ENCODE data around the gene GAPVD1.
"Not testable (repeated sequence)": the region's sequence is repeated elsewhere in the genome, so short reads cannot be mapped to it uniquely, and the experiment has no call there.

GAPVD1 gene

DNA sequence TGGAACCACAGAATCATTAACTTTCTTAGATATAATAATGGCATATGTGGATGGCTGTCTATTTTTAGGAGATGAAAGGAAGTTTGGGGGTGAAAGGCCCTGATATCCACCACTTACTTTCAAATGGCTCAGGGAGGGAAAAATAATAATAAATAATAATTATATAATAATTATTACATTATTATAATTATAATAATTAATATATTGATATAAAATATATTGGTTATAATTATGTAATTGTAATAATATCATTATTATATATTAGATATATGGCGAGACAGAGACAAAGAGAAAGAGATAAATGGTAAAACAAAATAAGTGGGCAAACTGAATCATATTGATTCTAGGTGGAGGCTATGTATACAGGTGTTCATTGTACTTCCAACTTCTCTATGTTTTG lies 136.6 kb downstream of the GAPVD1 start:
- H3K27me3 ChIP-seq (ENCODE audit: insufficient read depth, low read length) = no peaks in the 10 kb centered on the region
- no peak overlapping the region for H3K18ac ChIP-seq (ENCODE audit: low read length)
- no peak overlapping the region for H2BK5ac ChIP-seq (ENCODE audit: low read depth, low read length, poor library complexity)
- no peak overlapping the region for H4K8ac ChIP-seq (ENCODE audit: low read depth, low read length)
- H4K91ac ChIP-seq (ENCODE audit: low read depth, low read length) = no peak overlapping the region
- no peak overlapping the region for H2AK5ac ChIP-seq (ENCODE audit: low read length)
- H3K14ac ChIP-seq (ENCODE audit: low read length) = no peak overlapping the region
- no peak overlapping the region for H3K4me2 ChIP-seq (ENCODE audit: low read length)
- no peak overlapping the region for H3K9ac ChIP-seq (ENCODE audit: low read length)
- no peak overlapping the region for H3K23ac ChIP-seq (ENCODE audit: low read length)
- H2BK120ac ChIP-seq (ENCODE audit: insufficient read depth, low read length, poor library complexity) = no peak overlapping the region
- no peak for DNase-seq
- H3K4me1 ChIP-seq (ENCODE audit: control insufficient read depth in 1 of 2, insufficient read depth in 2 of 2, low read length in 2 of 2) = no peaks in the 10 kb centered on the region
- no peaks in the 10 kb centered on the region for H3K79me1 ChIP-seq (ENCODE audit: low read length)
- H3K4me3 ChIP-seq (ENCODE audit: low read depth, low read length) = no peak overlapping the region
- H4K12ac ChIP-seq (ENCODE audit: low read depth, low read length) = no peak overlapping the region
- H3K79me2 ChIP-seq (ENCODE audit: control insufficient read depth, insufficient read depth, low read length, poor library complexity) = no peaks in the 10 kb centered on the region
- no peak overlapping the region for H3K4ac ChIP-seq (ENCODE audit: low read depth, low read length)
- no peak overlapping the region for H2BK12ac ChIP-seq (ENCODE audit: low read length)
- no CpG with 5 or more reads among the region's 1 CpG for WGBS (ENCODE audit: extremely low coverage, insufficient coverage, insufficient read length)
- no peaks in the 10 kb centered on the region for H3K9me3 ChIP-seq (ENCODE audit: insufficient read depth, low read depth, low read length)
- H2AFZ ChIP-seq (ENCODE audit: insufficient read depth, low read length, poor library complexity) = no peak overlapping the region
- no peak overlapping the region for H3K27ac ChIP-seq (ENCODE audit: low read depth, low read length)
- no peaks in the 10 kb centered on the region for H3K36me3 ChIP-seq (ENCODE audit: control insufficient read depth in 1 of 2, insufficient read depth in 2 of 2, low read length in 2 of 2)

DNA sequence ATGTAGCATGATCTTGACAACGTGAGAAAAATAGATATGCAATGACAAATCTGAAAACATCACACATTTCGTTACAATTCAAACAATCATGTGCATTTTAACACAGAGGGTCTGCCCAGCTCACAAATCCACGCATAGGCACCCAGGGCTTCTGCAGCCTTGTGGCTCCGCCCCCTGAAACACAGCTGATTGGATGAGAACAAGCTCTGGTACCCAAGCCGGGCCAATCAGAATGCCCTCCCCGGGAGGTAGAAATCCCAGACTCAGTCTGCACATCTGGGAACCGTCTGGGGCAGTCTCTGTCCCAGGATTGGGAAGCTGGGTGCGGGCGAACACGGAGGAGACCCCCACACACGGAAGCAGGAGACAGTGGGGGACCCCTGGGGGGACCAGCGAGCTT lies 137.5 kb downstream of the GAPVD1 start:
- H4K12ac ChIP-seq (ENCODE audit: low read depth, low read length) = no peak overlapping the region
- no peak overlapping the region for H4K8ac ChIP-seq (ENCODE audit: low read depth, low read length)
- H4K91ac ChIP-seq (ENCODE audit: low read depth, low read length) = no peak overlapping the region
- no peak overlapping the region for H3K4me2 ChIP-seq (ENCODE audit: low read length)
- H3K79me1 ChIP-seq (ENCODE audit: low read length) = no peaks in the 10 kb centered on the region
- no peak overlapping the region for H2BK5ac ChIP-seq (ENCODE audit: low read depth, low read length, poor library complexity)
- no peak for DNase-seq
- H3K23ac ChIP-seq (ENCODE audit: low read length) = no peak overlapping the region
- H3K9ac ChIP-seq (ENCODE audit: low read length) = no peak overlapping the region
- WGBS (ENCODE audit: extremely low coverage, insufficient coverage, insufficient read length) = no CpG with 5 or more reads among the region's 12 CpGs
- H3K4ac ChIP-seq (ENCODE audit: low read depth, low read length) = no peak overlapping the region
- H2BK120ac ChIP-seq (ENCODE audit: insufficient read depth, low read length, poor library complexity) = no peak overlapping the region
- H3K79me2 ChIP-seq (ENCODE audit: control insufficient read depth, insufficient read depth, low read length, poor library complexity) = no peaks in the 10 kb centered on the region
- no peak overlapping the region for H3K27ac ChIP-seq (ENCODE audit: low read depth, low read length)
- no peak overlapping the region for H2AFZ ChIP-seq (ENCODE audit: insufficient read depth, low read length, poor library complexity)
- H3K4me1 ChIP-seq (ENCODE audit: control insufficient read depth in 1 of 2, insufficient read depth in 2 of 2, low read length in 2 of 2) = no peaks in the 10 kb centered on the region
- H3K9me3 ChIP-seq (ENCODE audit: insufficient read depth, low read depth, low read length) = no peaks in the 10 kb centered on the region
- H3K18ac ChIP-seq (ENCODE audit: low read length) = no peak overlapping the region
- no peaks in the 10 kb centered on the region for H3K27me3 ChIP-seq (ENCODE audit: insufficient read depth, low read length)
- no peak overlapping the region for H3K14ac ChIP-seq (ENCODE audit: low read length)
- H2BK12ac ChIP-seq (ENCODE audit: low read length) = no peak overlapping the region
- no peak overlapping the region for H2AK5ac ChIP-seq (ENCODE audit: low read length)
- no peak overlapping the region for H3K4me3 ChIP-seq (ENCODE audit: low read depth, low read length)
- H3K36me3 ChIP-seq (ENCODE audit: control insufficient read depth in 1 of 2, insufficient read depth in 2 of 2, low read length in 2 of 2) = no peaks in the 10 kb centered on the region

DNA sequence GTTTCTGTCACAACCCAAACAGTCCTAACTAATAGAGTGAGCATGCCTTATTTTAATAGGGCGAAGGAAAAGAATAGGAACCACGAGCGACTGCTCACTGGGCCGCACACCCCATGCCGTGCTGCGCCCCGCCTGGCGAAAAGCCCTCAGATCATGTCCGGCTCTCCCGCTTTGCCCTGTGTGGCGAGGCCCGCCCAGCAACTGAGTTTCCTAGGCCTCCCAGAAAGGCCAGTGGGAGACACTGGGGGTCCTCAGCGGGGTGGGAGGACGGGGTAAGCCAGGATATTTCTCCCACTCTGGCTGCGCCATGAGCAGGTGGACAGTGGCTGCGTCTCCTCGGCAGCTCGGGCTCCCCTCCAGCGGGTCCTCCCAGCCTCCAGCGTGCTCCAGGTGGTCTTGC lies 138.0 kb downstream of the GAPVD1 start:
- no peaks in the 10 kb centered on the region for H3K9me3 ChIP-seq (ENCODE audit: insufficient read depth, low read depth, low read length)
- no peak overlapping the region for H3K18ac ChIP-seq (ENCODE audit: low read length)
- H3K4ac ChIP-seq (ENCODE audit: low read depth, low read length) = no peak overlapping the region
- no CpG with 5 or more reads among the region's 20 CpGs for WGBS (ENCODE audit: extremely low coverage, insufficient coverage, insufficient read length)
- no peaks in the 10 kb centered on the region for H3K4me1 ChIP-seq (ENCODE audit: control insufficient read depth in 1 of 2, insufficient read depth in 2 of 2, low read length in 2 of 2)
- H3K23ac ChIP-seq (ENCODE audit: low read length) = no peak overlapping the region
- no peak overlapping the region for H2BK120ac ChIP-seq (ENCODE audit: insufficient read depth, low read length, poor library complexity)
- H3K79me1 ChIP-seq (ENCODE audit: low read length) = no peaks in the 10 kb centered on the region
- H3K14ac ChIP-seq (ENCODE audit: low read length) = no peak overlapping the region
- no peak overlapping the region for H2BK12ac ChIP-seq (ENCODE audit: low read length)
- H4K12ac ChIP-seq (ENCODE audit: low read depth, low read length) = no peak overlapping the region
- no peak overlapping the region for H2BK5ac ChIP-seq (ENCODE audit: low read depth, low read length, poor library complexity)
- DNase-seq = no peak
- H2AK5ac ChIP-seq (ENCODE audit: low read length) = no peak overlapping the region
- no peak overlapping the region for H3K4me3 ChIP-seq (ENCODE audit: low read depth, low read length)
- H3K9ac ChIP-seq (ENCODE audit: low read length) = no peak overlapping the region
- no peaks in the 10 kb centered on the region for H3K36me3 ChIP-seq (ENCODE audit: control insufficient read depth in 1 of 2, insufficient read depth in 2 of 2, low read length in 2 of 2)
- H3K79me2 ChIP-seq (ENCODE audit: control insufficient read depth, insufficient read depth, low read length, poor library complexity) = no peaks in the 10 kb centered on the region
- H3K27ac ChIP-seq (ENCODE audit: low read depth, low read length) = no peak overlapping the region
- no peak overlapping the region for H3K4me2 ChIP-seq (ENCODE audit: low read length)
- no peaks in the 10 kb centered on the region for H3K27me3 ChIP-seq (ENCODE audit: insufficient read depth, low read length)
- no peak overlapping the region for H4K91ac ChIP-seq (ENCODE audit: low read depth, low read length)
- no peak overlapping the region for H4K8ac ChIP-seq (ENCODE audit: low read depth, low read length)
- no peak overlapping the region for H2AFZ ChIP-seq (ENCODE audit: insufficient read depth, low read length, poor library complexity)

DNA sequence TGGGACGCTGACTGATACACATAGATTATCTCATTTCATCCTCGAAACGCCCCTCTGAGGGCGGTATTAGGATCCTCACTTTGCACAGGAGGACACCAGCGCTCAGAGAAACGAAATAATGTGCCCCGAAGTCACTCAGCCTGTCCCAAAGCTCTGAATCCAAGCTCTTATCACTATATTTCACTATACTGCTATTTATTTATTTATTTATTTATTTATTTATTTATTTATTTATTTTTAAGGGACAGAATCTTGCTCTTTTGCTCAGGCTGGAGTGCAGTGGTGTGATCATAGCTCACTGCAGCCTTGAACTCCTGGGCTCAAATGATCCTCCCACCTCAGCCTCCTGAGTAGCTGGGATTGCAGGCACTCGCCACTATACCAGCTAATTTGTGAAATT lies 138.6 kb downstream of the GAPVD1 start:
- H4K8ac ChIP-seq (ENCODE audit: low read depth, low read length); H3K79me2 ChIP-seq (ENCODE audit: control insufficient read depth, insufficient read depth, low read length, poor library complexity); H3K23ac ChIP-seq (ENCODE audit: low read length); DNase-seq; H3K36me3 ChIP-seq (ENCODE audit: control insufficient read depth in 1 of 2, insufficient read depth in 2 of 2, low read length in 2 of 2); H2AFZ ChIP-seq (ENCODE audit: insufficient read depth, low read length, poor library complexity); H4K91ac ChIP-seq (ENCODE audit: low read depth, low read length); H3K79me1 ChIP-seq (ENCODE audit: low read length); H2AK5ac ChIP-seq (ENCODE audit: low read length); H3K27me3 ChIP-seq (ENCODE audit: insufficient read depth, low read length); H3K4me1 ChIP-seq (ENCODE audit: control insufficient read depth in 1 of 2, insufficient read depth in 2 of 2, low read length in 2 of 2); H3K27ac ChIP-seq (ENCODE audit: low read depth, low read length); H4K12ac ChIP-seq (ENCODE audit: low read depth, low read length); H3K9ac ChIP-seq (ENCODE audit: low read length); H2BK120ac ChIP-seq (ENCODE audit: insufficient read depth, low read length, poor library complexity); H2BK12ac ChIP-seq (ENCODE audit: low read length); H3K18ac ChIP-seq (ENCODE audit: low read length); H3K4me2 ChIP-seq (ENCODE audit: low read length); H3K14ac ChIP-seq (ENCODE audit: low read length); H3K4me3 ChIP-seq (ENCODE audit: low read depth, low read length); H2BK5ac ChIP-seq (ENCODE audit: low read depth, low read length, poor library complexity); H3K4ac ChIP-seq (ENCODE audit: low read depth, low read length); H3K9me3 ChIP-seq (ENCODE audit: insufficient read depth, low read depth, low read length): not testable (repeated sequence)
- WGBS (ENCODE audit: extremely low coverage, insufficient coverage, insufficient read length) = no CpG with 5 or more reads among the region's 8 CpGs
